Effector memory CD4-positive, alpha-beta T cell (primary cell): ENCODE data around the gene TRIM46.
A peak's percentile ranks its signal among the peaks of the same experiment; 100 is the strongest.
"Not testable (repeated sequence)": the region's sequence is repeated elsewhere in the genome, so short reads cannot be mapped to it uniquely, and the experiment has no call there.

Source experiments
- DNase-seq, 3 donors: peaks; one replicate each; pipeline ENCODE4 v3.0.0-alpha.2; 2020
- H3K27ac ChIP-seq: 2 replicates; pipeline ENCODE4 v1.7.0; 2013; ENCODE audit warnings: mild to moderate bottlenecking, low read length, moderate library complexity; ENCODE audit not compliant: insufficient read depth, poor library complexity, severe bottlenecking
- H3K27me3 ChIP-seq: replicated peaks from 2 replicates; pipeline ENCODE4 v1.7.0; 2013; ENCODE audit warnings: mild to moderate bottlenecking, low read length; ENCODE audit not compliant: insufficient read depth, control insufficient read depth, poor library complexity, severe bottlenecking
- H3K36me3 ChIP-seq: 2 replicates; pipeline ENCODE4 v1.7.0; 2013; ENCODE audit warnings: mild to moderate bottlenecking, low read length, moderate library complexity; ENCODE audit not compliant: control insufficient read depth, insufficient read depth
- H3K4me1 ChIP-seq: 2 replicates; pipeline ENCODE4 v1.7.0; 2013; ENCODE audit warnings: low read length, mild to moderate bottlenecking; ENCODE audit not compliant: control insufficient read depth, insufficient read depth, poor library complexity, severe bottlenecking
- H3K4me3 ChIP-seq: 2 replicates; pipeline ENCODE4 v1.7.0; 2013; ENCODE audit warnings: low read length, low read depth, mild to moderate bottlenecking; ENCODE audit not compliant: insufficient read depth, poor library complexity, severe bottlenecking
- H3K9me3 ChIP-seq: 2 replicates; pipeline ENCODE4 v1.7.0; 2013; ENCODE audit warnings: mild to moderate bottlenecking, low read length, moderate library complexity; ENCODE audit not compliant: control insufficient read depth

Gene TRIM46

GRCh38 chr1:155137154-155137949 lies 36.3 kb upstream of the TRIM46 start:
- Histone ChIP-seq H3K4me1 (peaks cover 28% of the 10 kb centered on the region), H3K36me3 (no peaks in the 10 kb centered on the region), H3K9me3 (no peaks in the 10 kb centered on the region), H3K27me3 (no peaks in the 10 kb centered on the region), H3K4me3 (peak overlapping the region; percentile 89), H3K27ac (peak overlapping the region; percentile 99)
- DNase-seq: no peak

GRCh38 chr1:155139895-155140629 lies 33.6 kb upstream of the TRIM46 start, which contains the start of gene DPM3:
TSS of gene DPM3 (minus strand) at chr1:155140531. CDS start at chr1:155140240, 291 bp downstream.
- H3K4me1 ChIP-seq: peaks cover 24% of the 10 kb centered on the region
- no peaks in the 10 kb centered on the region for H3K36me3 ChIP-seq
- peak; percentile 70 to 82 (median 79) for DNase-seq
- H3K27me3 ChIP-seq: no peaks in the 10 kb centered on the region
- no peaks in the 10 kb centered on the region for H3K9me3 ChIP-seq
- peak within 1 kb of the TSS; percentile 71 for H3K4me3 ChIP-seq
- peak within 1 kb of the TSS; percentile 78 for H3K27ac ChIP-seq

- H3K9me3 ChIP-seq: no peaks in the 10 kb centered on the region
- H3K27ac ChIP-seq: no peak overlapping the region
Measured at GRCh38 chr1:155140630-155140953, 33.1 kb upstream of the TRIM46 start.

GRCh38 chr1:155141749-155142148 lies 31.9 kb upstream of the TRIM46 start:
- H3K9me3 ChIP-seq: no peaks in the 10 kb centered on the region
- no peaks in the 10 kb centered on the region for H3K27me3 ChIP-seq
- no peak overlapping the region for H3K4me3 ChIP-seq
- no peaks in the 10 kb centered on the region for H3K36me3 ChIP-seq
- no peak overlapping the region for H3K27ac ChIP-seq
- no peak for DNase-seq
- peaks cover 16% of the 10 kb centered on the region for H3K4me1 ChIP-seq

More at GRCh38 chr1:155140630-155140953, 33.1 kb upstream of the TRIM46 start:
- no peaks in the 10 kb centered on the region for H3K36me3 ChIP-seq
- no peak for DNase-seq
- peak overlapping the region; percentile 71 for H3K4me3 ChIP-seq
- H3K27me3 ChIP-seq: no peaks in the 10 kb centered on the region
- peaks cover 20% of the 10 kb centered on the region for H3K4me1 ChIP-seq

GRCh38 chr1:155145491-155145890 lies 28.2 kb upstream of the TRIM46 start:
- no peak for DNase-seq
- Histone ChIP-seq H3K36me3 (no peaks in the 10 kb centered on the region), H3K9me3 (no peaks in the 10 kb centered on the region), H3K27me3 (no peaks in the 10 kb centered on the region), H3K27ac (no peak overlapping the region), H3K4me1 (no peaks in the 10 kb centered on the region), H3K4me3 (no peak overlapping the region)

- not testable (repeated sequence) for H3K27me3 ChIP-seq, H3K36me3 ChIP-seq, H3K4me1 ChIP-seq, H3K4me3 ChIP-seq, DNase-seq, H3K27ac ChIP-seq, H3K9me3 ChIP-seq
Measured at GRCh38 chr1:155155996-155156643, 17.5 kb upstream of the TRIM46 start.

GRCh38 chr1:155158991-155159390 lies 14.7 kb upstream of the TRIM46 start:
- no peaks in the 10 kb centered on the region for H3K27me3 ChIP-seq
- H3K36me3 ChIP-seq: no peaks in the 10 kb centered on the region
- no peak overlapping the region for H3K27ac ChIP-seq
- DNase-seq: no peak
- H3K9me3 ChIP-seq: no peaks in the 10 kb centered on the region
- no peak overlapping the region for H3K4me3 ChIP-seq
- no peaks in the 10 kb centered on the region for H3K4me1 ChIP-seq

GRCh38 chr1:155160128-155160527 lies 13.5 kb upstream of the TRIM46 start:
- no peaks in the 10 kb centered on the region for H3K4me1 ChIP-seq
- DNase-seq: no peak
- H3K36me3 ChIP-seq: no peaks in the 10 kb centered on the region
- H3K4me3 ChIP-seq: no peak overlapping the region
- no peaks in the 10 kb centered on the region for H3K27me3 ChIP-seq
- no peaks in the 10 kb centered on the region for H3K9me3 ChIP-seq
- H3K27ac ChIP-seq: no peak overlapping the region

GRCh38 chr1:155162631-155163030 lies 11.0 kb upstream of the TRIM46 start:
- not testable (repeated sequence) for H3K36me3 ChIP-seq, H3K4me3 ChIP-seq, H3K27me3 ChIP-seq, H3K4me1 ChIP-seq, H3K9me3 ChIP-seq, H3K27ac ChIP-seq, DNase-seq

GRCh38 chr1:155163785-155164184 lies 9.9 kb upstream of the TRIM46 start:
- H3K36me3 ChIP-seq, H3K27me3 ChIP-seq, H3K9me3 ChIP-seq, H3K4me1 ChIP-seq, DNase-seq, H3K4me3 ChIP-seq, H3K27ac ChIP-seq: not testable (repeated sequence)
